IPS-18a (cell line): ENCODE results near the gene TNFRSF8.
"Not testable (repeated sequence)": the region's sequence is repeated elsewhere in the genome, so short reads cannot be mapped to it uniquely, and the experiment has no call there.

ENCODE experiments used
- H3K27ac ChIP-seq: one replicate; pipeline ENCODE4 v1.5.1; 2013; ENCODE audit warnings: low read length
- H3K27me3 ChIP-seq: one replicate; pipeline ENCODE4 v1.6.1; 2013; ENCODE audit warnings: mild to moderate bottlenecking, low read length; ENCODE audit not compliant: control insufficient read depth, insufficient read depth
- H3K36me3 ChIP-seq: one replicate; pipeline ENCODE4 v1.6.1; 2013; ENCODE audit warnings: low read depth, low read length; ENCODE audit not compliant: control insufficient read depth
- H3K4me1 ChIP-seq: one replicate; pipeline ENCODE4 v1.6.1; 2013; ENCODE audit warnings: low read depth, low read length; ENCODE audit not compliant: control insufficient read depth
- H3K4me3 ChIP-seq: one replicate; pipeline ENCODE4 v1.5.1; 2013; ENCODE audit warnings: low read length
- H3K9ac ChIP-seq: one replicate; pipeline ENCODE4 v1.6.1; 2013; ENCODE audit warnings: mild to moderate bottlenecking, low read length, moderate library complexity
- H3K9me3 ChIP-seq: one replicate; pipeline ENCODE4 v1.6.1; 2013; ENCODE audit warnings: low read depth, low read length; ENCODE audit not compliant: control insufficient read depth

TNFRSF8 gene

GRCh38 chr1:12040457-12041051 is 22.5 kb upstream of the TNFRSF8 start:
- Histone ChIP-seq H3K27ac (no peak overlapping the region), H3K4me1 (no peaks in the 10 kb centered on the region), H3K9me3 (no peaks in the 10 kb centered on the region), H3K9ac (no peak overlapping the region), H3K27me3 (no peaks in the 10 kb centered on the region), H3K4me3 (no peak overlapping the region), H3K36me3 (no peaks in the 10 kb centered on the region)

- H3K9ac ChIP-seq, H3K9me3 ChIP-seq, H3K27me3 ChIP-seq, H3K36me3 ChIP-seq, H3K4me3 ChIP-seq, H3K4me1 ChIP-seq, H3K27ac ChIP-seq: not testable (repeated sequence)
These were observed 18.8 kb upstream of the TNFRSF8 start for GRCh38 chr1:12044187-12044877.

GRCh38 chr1:12046749-12047119 is 16.4 kb upstream of the TNFRSF8 start:
- H3K4me3 ChIP-seq, result no peak overlapping the region
- no peaks in the 10 kb centered on the region for H3K27me3 ChIP-seq
- H3K27ac ChIP-seq, result no peak overlapping the region
- H3K4me1 ChIP-seq, result peaks cover 4% of the 10 kb centered on the region
- H3K9ac ChIP-seq, result no peak overlapping the region
- H3K9me3 ChIP-seq, result no peaks in the 10 kb centered on the region
- no peaks in the 10 kb centered on the region for H3K36me3 ChIP-seq

DNA sequence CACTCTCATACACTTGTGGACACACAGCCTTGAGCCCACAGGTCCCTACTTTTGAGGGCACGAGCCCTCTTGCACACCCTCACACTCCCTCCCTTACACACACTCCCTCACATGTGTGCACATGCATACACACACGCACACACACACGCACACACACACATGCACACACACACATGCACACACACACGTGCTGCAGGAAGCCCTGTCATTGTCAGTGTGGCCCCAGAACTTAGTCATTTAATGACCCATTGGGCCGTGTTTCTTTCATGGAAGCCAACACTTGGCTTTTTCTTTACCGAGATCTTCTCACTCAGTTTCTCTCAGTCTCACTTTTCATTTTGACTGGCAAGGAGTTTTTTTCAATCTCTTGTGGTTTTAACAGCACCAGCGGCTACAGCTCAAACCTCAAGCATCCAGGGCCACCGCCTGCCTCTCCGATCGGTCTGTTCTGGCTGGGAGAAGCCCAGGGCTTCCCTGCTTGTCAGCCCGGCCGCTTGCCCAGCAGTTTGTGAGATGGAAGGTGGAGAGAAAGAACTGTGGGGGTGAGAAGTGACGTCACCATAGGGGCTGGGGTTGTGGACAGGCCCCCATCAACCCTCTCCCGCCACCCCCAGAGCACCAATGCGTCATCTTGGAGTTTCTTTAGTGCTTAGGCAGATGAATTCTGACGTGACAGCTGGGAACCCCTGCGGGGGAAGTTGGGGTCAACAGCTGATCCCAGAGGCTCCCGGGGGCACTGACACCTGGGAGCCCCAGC is 15.8 kb upstream of the TNFRSF8 start:
- no peaks in the 10 kb centered on the region for H3K9me3 ChIP-seq
- no peak overlapping the region for H3K27ac ChIP-seq
- H3K27me3 ChIP-seq, result no peaks in the 10 kb centered on the region
- no peak overlapping the region for H3K4me3 ChIP-seq
- peaks cover 4% of the 10 kb centered on the region for H3K4me1 ChIP-seq
- no peaks in the 10 kb centered on the region for H3K36me3 ChIP-seq
- H3K9ac ChIP-seq, result no peak overlapping the region

GRCh38 chr1:12048372-12048771 is 14.7 kb upstream of the TNFRSF8 start:
- Histone ChIP-seq H3K27me3 (no peaks in the 10 kb centered on the region), H3K27ac (no peak overlapping the region), H3K36me3 (no peaks in the 10 kb centered on the region), H3K9me3 (no peaks in the 10 kb centered on the region), H3K9ac (no peak overlapping the region), H3K4me3 (no peak overlapping the region), H3K4me1 (peaks cover 4% of the 10 kb centered on the region)

- peaks cover 4% of the 10 kb centered on the region for H3K4me1 ChIP-seq
- H3K9ac ChIP-seq, result no peak overlapping the region
- H3K36me3 ChIP-seq, result no peaks in the 10 kb centered on the region
- H3K27me3 ChIP-seq, result no peaks in the 10 kb centered on the region
- no peak overlapping the region for H3K27ac ChIP-seq
- H3K4me3 ChIP-seq, result no peak overlapping the region
- no peaks in the 10 kb centered on the region for H3K9me3 ChIP-seq
These were observed 13.5 kb upstream of the TNFRSF8 start for GRCh38 chr1:12049616-12050015.

DNA sequence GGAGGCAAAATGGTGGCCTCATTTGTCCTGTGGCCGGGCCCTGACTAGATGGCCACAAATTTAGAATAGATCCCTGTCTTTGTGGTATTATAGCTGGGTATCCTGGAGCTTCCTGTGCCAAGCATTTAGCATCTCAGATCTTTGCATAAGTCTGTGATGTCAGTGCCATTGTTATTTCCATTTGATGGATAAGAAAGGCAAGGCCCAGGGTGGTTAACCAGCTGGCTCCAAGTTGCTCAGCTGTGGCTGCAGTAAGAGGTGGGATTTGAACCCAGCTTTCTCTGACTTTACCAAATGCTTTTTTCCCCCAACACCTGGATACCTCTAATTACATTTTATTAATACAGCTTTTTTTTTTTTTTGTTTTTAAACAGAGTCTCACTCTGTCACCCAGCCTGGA is 11.7 kb upstream of the TNFRSF8 start:
- H3K36me3 ChIP-seq, result no peaks in the 10 kb centered on the region

GRCh38 chr1:12052008-12052573 is 11.0 kb upstream of the TNFRSF8 start:
- no peaks in the 10 kb centered on the region for H3K27me3 ChIP-seq
- no peaks in the 10 kb centered on the region for H3K9me3 ChIP-seq
- H3K9ac ChIP-seq, result no peak overlapping the region
- H3K27ac ChIP-seq, result no peak overlapping the region
- H3K4me1 ChIP-seq, result peaks cover 4% of the 10 kb centered on the region
- no peaks in the 10 kb centered on the region for H3K36me3 ChIP-seq
- no peak overlapping the region for H3K4me3 ChIP-seq

More for the DNA sequence above, 11.7 kb upstream of the TNFRSF8 start:
- Histone ChIP-seq H3K9ac (no peak overlapping the region), H3K4me3 (no peak overlapping the region), H3K9me3 (no peaks in the 10 kb centered on the region), H3K27me3 (no peaks in the 10 kb centered on the region), H3K4me1 (peaks cover 4% of the 10 kb centered on the region), H3K27ac (no peak overlapping the region)

DNA sequence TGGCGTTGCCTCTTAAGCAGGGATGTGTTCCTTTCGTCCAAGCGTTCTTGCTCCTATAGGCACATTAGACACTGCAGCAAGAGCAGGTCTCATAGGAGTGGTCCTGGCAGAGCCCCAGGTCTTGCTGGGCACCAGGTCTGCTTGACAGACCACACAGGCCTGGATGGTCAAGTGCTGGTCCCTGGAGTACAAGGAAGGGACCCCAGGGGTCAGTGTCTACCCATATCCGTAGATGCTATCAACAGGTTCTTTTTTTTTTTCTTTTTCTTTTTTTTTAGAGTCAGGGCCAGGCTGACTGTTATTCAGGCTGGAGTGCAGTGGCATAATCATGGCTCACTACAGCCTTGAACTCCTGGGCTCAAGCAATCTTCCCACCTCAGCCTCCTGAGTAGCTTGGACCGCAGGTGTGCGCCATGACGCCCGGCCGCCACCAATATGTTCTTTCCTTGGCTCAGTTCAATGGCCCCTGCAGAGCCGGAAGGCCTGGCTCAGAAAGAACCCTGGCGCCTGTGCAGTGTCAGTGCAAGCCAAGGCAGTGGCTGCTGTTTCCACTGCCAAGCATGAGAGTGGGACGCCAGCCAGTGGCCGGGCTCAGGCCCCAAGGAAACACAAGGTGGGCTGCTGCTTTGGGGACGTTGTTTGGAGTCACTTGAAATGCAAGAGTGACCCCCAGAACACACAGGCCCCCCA is 10.0 kb upstream of the TNFRSF8 start:
- Histone ChIP-seq H3K27ac (no peak overlapping the region), H3K9ac (no peak overlapping the region), H3K27me3 (no peaks in the 10 kb centered on the region), H3K4me1 (peaks cover 4% of the 10 kb centered on the region), H3K36me3 (no peaks in the 10 kb centered on the region), H3K9me3 (no peaks in the 10 kb centered on the region), H3K4me3 (no peak overlapping the region)

DNA sequence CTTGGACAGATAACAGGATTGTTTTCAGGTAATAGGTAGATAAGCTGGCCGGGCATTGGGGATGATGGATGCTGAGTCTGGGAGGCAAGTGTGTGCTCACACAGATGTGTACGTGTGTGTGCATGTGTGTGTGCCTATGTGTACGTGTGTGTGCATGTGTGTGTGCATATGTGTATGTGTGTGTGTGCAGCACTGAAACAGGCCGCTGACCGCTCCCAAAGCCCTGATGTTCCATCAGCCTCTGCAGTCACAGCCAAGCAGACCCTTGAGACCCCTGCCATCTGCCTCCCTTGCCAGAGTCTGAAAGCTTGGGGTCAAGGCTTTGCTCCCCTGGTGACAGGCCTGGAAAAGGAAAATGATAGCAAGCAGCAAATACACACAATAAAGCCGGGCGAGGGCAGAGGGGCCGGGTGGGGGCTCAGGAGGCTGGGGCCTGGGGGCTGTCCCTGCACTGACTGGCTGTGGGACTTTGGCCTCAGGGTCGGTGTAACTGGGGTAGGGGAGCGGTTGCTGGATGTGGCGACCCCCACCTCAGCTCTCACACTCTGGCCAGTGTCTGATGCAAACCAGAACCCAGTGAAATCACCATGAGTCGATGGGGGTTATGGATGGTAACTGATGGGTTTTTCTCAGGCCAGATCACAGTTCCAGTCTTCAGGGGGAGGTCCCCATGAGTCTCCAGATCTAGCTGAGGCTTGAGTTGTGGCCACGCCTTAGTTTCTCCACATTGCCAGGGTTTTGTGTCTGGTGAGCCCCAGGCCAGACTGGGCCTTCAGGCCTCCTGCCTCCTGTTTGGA is 9.2 kb upstream of the TNFRSF8 start:
- H3K36me3 ChIP-seq, result no peaks in the 10 kb centered on the region
- H3K27ac ChIP-seq, result no peak overlapping the region
- no peak overlapping the region for H3K4me3 ChIP-seq
- peaks cover 4% of the 10 kb centered on the region for H3K4me1 ChIP-seq
- no peaks in the 10 kb centered on the region for H3K27me3 ChIP-seq
- no peak overlapping the region for H3K9ac ChIP-seq
- no peaks in the 10 kb centered on the region for H3K9me3 ChIP-seq

- Histone ChIP-seq H3K27me3 (no peaks in the 10 kb centered on the region), H3K36me3 (no peaks in the 10 kb centered on the region), H3K4me3 (no peak overlapping the region), H3K27ac (no peak overlapping the region), H3K4me1 (no peaks in the 10 kb centered on the region), H3K9me3 (no peaks in the 10 kb centered on the region), H3K9ac (no peak overlapping the region)
These were observed 7.8 kb upstream of the TNFRSF8 start for GRCh38 chr1:12055259-12055658.
